Myocyte (in vitro differentiated cells): ENCODE results near the gene BSCL2. TPM values are rescaled to one million over a fixed set of nuclear protein-coding genes. Genes with fewer than 3 reads are reported as not detected.
"Not testable (repeated sequence)": the region's sequence is repeated elsewhere in the genome, so short reads cannot be mapped to it uniquely, and the experiment has no call there.

ENCODE experiments used
- DNase-seq: peaks from one replicate; pipeline ENCODE4 v3.0.0-alpha.2; 2012; ENCODE audit warnings: low read depth
- total RNA-seq: library from RNA; depleted of rRNA; stranded (reverse); fragments of >200 nt; gene quantifications from 2 replicates; pipeline ENCODE4 v1.2.3, GENCODE V29; 2014

BSCL2 gene
- total RNA-seq, 1 donor from 2014 or later, result 40.8 TPM

DNA sequence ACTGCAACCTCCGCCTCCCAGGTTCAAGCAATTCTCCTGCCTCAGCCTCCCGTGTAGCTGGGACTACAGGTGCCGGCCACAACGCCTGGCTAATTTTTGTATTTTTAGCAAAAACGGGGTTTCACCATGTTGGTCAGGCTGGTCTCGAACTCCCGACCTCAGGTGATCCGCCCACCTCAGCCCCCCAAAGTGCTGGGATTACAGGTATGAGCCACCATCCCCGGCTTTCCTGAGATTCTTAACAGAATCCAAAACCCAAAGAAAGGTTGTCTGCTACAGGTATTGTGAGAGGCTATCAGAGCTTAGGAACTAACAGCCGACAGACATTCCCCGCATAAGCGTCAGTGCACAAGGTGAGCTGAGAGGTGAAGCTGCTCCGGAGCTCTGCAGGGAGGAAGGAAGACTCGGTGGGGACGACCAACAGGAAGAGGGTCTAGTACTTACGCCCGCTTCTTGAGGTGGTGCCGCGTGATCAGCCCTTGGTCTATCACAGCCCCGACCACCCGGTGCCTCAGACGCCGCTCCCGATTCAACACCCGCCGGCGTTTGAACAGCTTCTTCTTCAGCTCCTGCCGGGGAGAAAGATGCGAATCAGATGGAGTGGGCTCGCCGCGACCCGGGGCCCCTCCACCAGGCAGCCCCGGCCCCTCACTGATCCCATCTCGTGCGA is 42.7 kb downstream of the BSCL2 start:
- DNase-seq, result no peak

DNA sequence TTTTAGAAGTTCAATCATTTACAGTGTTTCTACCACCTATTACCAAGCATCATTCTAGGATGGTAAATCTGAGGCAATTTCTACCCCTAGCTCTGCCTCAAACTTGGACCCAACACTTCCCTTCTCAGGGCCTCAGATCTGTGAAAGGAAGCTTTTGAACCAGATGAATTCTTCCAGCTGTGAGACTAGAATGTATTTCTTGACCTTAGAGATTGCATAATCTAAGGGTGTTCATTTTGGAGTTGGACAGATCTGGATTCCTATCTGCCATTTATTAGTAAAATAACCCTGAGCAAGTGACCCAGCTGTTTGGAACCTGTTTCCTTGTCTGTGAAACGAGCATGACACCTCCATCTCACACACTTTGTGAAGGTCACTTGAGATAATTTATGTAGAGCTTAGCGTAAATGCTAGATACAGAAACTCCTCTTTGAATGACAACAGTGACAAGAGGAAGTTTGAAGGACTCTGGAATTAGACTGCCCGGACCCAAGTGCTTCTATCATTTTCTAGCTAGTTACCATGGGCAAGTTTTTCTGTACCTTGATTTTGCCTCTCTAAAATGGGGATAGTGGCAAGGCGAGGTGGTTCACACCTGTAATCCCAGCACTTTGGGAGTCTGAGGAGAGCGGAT is 50.3 kb downstream of the BSCL2 start:
- DNase-seq, result no peak

DNA sequence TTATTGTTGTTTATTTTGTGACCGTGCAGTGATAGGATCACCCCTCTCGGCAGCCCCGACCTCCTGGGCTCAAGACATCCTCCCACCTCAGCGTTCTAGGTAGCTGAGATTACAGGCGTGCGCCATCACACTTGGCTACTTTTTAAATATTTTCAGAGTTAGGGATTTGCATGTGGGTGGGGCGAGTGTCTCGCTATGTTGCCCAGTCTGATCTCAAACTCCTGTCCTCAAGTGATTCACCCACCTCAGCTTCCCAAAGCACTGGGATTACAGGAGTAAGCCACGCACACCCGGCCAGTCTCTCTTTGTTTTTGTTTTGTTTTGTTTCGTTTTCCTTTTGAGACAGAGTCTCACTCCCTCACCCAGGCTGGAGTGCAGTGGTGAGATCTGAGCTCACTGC is 52.9 kb downstream of the BSCL2 start:
- no peak for DNase-seq

DNA sequence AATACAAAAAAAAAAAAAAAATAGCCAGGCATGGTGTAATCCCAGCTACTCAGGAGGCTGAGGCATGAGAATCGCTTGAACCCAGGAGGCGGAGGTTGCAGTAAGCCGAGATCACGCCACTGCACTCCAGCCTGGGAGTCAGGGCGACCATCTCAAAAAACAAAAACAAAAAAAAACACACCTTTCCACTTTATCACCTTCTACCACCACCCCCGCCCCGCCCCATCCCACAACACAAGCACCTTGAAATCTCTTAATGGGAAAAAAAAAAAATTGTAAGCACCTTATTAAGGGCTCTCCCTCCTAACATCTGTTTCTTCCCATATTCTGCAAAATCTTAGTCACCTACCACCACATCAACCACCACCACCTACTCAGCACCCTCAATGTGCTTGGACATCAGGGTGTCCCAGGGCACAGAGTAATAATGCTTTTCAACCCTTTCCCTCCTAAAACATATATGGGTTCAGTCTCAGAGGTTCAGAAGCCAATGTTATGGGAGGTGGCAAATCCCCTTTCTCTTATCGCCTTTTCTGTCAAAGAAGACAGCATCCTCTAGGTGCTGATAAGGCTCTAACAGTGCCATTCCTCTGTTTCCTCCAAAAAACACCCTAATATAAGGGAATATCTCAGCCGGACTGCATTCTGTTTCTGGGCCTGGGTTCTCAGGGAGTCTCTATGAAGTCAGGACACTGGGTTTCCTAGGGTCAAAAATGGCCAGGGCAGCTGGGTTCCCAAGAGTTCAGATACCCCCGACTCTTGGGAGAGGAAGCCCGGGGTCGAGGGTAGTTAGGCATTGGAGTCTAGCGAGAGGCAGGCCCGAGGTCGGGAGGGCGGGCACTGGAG is 54.8 kb downstream of the BSCL2 start:
- DNase-seq, result no peak

DNA sequence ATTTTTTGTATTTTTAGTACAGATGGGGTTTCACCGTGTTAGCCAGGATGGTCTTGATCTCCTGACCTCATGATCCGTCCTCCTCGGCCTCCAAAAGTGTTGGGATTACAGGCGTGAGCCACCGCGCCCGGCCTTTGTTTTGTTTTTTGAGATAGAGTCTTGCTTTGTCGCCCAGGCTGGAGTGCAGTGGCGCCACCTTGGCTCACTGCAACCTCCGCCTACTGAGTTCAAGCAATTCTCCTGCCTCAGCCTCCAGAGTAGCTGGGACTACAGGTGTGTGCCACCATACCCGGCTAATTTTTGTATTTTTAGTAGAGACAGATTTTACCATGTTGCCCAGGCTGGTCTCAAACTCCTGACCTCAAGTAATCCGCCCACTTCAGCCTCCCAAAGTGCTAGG is 56.9 kb downstream of the BSCL2 start:
- not testable (repeated sequence) for DNase-seq

DNA sequence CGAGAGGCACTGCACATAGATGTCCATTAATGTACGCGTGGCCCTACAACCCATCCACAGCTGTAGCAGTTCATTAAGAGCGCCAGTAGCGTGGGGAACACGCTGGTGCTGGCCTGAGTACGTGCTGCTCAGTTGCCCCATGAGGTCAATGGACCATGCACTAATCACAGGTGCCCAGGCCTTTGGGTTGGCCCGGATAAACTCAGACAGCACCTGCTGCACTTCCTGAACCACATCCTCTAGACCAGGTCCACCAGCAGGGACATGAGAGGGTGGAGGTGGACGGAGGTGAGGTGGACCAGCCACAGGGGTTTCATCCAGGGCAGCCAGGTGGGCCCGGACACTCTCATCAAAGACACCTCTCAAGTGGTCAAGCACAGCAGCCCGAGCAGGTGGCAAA is 57.7 kb downstream of the BSCL2 start:
- DNase-seq, result no peak

DNA sequence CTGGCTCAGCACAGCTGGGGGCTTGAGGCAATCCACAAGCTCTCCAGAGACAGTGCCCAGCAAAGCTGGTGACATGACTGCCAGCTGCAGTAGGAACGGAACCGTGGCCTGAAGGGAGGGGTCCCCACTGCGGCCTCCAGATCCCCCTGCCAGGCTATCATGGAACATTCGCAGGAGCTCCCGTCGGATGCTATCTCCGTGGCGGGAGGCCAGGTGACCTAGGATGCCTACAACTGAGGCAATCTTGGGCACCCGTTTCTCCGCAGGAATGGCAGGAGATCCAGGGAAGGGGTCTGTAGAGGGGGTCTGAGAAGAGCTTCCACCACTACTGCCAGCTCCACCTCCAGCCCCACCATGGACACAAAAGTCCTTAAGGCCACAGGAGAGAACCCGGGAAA is 58.3 kb downstream of the BSCL2 start:
- no peak for DNase-seq

DNA sequence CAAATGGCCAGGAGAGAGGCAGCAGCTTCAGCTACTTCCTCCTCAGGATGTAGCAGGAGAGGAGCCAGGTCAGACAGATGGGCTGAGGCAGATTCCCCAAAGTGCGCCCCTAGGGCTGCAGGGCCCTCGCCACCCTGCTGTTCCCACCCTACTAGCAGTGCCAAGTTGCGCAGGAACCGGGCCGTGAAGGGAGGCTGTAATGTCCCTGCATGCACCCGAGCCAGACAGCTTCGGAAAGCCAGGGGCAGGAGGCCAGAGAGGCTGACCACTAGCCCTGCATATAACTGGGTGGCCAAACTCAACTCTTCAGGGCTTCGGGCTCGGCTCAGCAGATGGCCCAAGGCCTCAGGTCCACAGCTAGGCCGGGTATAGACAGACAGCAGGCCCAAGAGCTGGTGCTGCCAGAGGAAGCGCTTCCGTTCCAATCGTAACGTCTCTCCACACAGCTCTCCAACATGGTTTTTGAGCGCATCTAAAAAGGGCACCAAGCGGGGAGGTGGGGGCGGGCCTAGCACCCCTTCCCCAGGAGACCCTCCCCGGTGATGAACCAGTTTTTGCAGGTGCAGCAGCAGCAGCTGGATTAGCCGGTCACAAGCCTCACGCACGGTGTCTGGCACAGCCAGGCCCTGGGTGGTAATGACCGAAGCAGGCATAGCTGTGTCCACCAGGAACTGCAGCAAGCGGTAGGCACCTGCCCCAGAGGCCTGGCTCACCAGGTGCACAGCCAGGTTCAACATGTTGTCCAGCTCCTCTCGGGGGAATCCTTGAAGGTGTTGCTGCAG is 58.8 kb downstream of the BSCL2 start:
- DNase-seq, result no peak

DNA sequence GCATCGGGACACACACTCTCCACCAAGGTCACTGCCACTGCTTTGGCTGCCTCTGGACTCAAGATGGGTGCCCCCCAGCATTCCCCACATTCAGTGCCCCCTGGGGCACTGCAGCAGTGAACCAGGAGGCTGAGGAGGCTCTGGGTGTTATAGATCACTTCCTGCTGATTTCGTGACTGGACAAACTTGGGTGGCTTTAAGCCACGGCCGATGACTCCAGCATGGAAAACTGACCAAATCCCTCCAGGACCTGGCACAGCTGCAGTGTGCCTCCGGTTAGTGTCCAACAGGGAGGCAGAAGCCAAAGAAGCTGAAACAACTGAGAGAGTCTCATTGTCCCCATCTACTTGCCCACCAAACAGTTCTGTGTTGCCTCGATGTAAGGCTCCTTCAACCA is 59.6 kb downstream of the BSCL2 start:
- DNase-seq, result no peak

DNA sequence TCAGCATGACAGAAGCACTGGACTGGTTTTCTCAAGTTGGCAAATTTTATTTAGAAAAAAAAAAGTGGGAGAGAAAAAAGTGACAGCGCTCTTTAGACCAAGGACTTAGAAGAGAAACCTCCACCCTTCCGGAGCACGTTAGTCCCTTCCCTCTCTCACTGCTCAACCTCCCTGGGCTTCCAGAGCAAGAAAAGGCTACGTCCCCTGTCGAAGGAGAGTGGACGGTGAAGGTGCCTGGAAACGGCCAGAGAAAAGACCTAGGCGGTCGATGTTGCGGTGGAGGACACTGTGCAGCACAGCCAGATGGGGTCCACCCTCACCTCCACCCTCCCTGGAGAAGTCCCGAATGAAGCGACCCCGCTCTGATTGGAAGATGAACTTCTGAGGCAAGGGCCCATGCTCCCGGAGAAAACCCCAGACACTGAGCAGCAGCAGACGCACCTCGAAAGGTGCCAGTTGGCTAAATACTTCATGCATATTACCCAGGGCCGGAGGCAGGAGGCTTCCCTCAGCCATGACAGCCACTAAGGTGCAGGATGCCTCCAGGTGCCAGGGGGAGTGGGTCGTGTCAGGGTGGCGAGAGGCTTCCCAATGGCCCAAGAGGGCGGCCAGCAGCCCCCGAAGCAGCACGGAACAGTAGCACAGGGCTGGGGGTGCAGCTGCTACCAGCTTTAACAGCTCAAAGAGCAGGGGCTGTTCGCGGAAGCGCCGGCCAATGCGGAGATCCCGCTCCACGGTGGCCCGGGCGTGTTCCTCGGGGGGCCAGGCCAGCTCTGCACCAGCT is 60.2 kb downstream of the BSCL2 start:
- DNase-seq, result no peak

DNA sequence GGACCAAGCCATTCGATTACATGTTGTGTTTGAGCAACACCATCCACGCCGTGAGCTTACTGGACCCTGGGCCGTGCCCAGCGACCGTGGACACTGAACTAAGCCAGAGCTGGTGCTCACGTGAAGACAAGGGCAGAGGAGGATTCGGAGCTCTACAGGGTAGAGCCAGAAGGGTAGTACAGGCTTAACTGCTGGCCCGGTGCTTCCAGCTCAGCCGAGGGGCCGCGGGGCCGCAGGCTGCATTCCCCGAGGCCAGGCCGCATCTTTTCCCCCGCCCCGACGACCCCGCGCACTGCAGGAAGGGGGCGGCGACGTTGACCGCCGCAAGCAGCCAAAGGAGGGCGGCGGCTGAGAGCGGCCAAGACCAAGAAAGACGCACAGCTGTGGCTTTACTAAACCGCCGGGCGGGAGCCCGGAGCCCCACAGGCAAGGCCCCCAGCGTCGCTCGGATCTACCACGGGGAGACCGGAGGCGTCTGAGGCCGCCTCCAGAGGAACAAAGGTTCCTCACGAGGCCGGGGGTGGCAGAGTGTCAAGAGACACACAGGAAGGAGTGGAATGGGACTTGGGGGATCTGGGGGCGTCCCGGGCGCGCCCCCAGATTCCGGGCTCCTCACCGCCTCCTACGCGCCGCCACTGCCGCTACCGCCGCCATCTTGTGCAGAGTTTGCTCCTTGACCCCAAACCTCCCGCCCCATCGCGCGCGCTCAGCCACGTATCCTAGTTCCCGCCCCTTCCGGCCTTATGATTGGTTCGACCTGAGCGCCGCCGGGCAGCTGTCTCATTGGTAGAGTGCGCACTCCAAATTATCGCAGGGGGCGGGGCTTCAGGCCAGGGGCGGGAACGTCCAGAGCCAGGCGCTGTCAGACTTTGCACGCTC is 61.0 kb downstream of the BSCL2 start, which contains the start of gene GANAB:
TSS of gene GANAB (minus strand) at position 668 of the 879 bp plus-strand sequence. CDS start at position 654, 14 bp downstream.
- peak; percentile 99 for DNase-seq

DNA sequence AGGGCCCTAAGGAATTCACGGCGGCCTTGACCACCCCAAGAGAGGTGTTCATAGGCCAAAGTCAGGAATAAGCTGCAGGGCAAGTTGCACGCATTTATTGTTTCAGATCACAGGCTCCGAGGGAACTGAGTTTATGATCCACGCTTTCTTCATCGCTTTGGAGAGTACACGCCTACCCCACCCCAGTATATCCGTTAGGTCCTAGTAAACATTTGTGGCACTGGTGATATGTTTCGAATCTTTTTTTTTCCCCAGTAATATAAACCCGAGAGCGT is 61.6 kb downstream of the BSCL2 start:
- DNase-seq, result no peak

DNA sequence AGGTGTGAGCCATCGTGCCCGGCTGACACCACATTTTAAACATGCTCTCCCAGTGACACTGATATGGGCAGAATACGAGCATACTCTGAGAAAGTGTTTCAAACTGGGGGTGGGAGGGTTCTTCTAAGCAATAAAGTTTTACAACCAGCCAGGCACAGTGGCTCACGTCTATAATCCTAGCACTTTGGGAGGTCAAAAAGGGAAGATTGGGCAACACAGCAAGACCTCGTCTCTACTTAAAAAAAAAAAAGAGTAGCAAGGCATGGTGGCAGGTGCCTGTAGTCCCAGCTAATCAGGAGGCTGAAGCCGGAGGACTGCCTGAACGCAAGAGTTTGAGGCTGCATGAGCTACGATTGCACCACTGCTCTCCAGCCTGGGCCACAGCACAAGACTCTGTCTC is 63.0 kb downstream of the BSCL2 start:
- no peak for DNase-seq

Other genes starting within 250 kb of the BSCL2 start
- 141 and 144 TPM in 2 replicates for gene AHNAK, start 160.6 kb downstream of the BSCL2 start, total RNA-seq
- 1,484 and 1,704 TPM in 2 replicates for gene EEF1G, start 133.5 kb downstream of the BSCL2 start, total RNA-seq
- gene TUT1, start 115.9 kb downstream of the BSCL2 start, total RNA-seq, result 7.5 and 8.1 TPM in 2 replicates
- gene MTA2, start 105.6 kb downstream of the BSCL2 start, total RNA-seq, result 66.9 and 72.4 TPM in 2 replicates
- gene EML3, start 94.6 kb downstream of the BSCL2 start, total RNA-seq, result 11.3 and 17.6 TPM in 2 replicates
- gene ROM1, start 94.2 kb downstream of the BSCL2 start, total RNA-seq, result 1.5 and 2.8 TPM in 2 replicates
- gene B3GAT3, start 85.4 kb downstream of the BSCL2 start, total RNA-seq, result 52.6 and 59.8 TPM in 2 replicates
- gene GANAB, start 60.8 kb downstream of the BSCL2 start, total RNA-seq, result 168 and 174 TPM in 2 replicates
- 20.6 and 22.4 TPM in 2 replicates for gene INTS5, start 54.1 kb downstream of the BSCL2 start, total RNA-seq
- gene C11orf98, start 42.2 kb downstream of the BSCL2 start, total RNA-seq, result 32.2 and 40.7 TPM in 2 replicates
- 3.2 and 12.4 TPM in 2 replicates for gene CSKMT, start 42.1 kb downstream of the BSCL2 start, total RNA-seq
- gene UQCC3, start 35.8 kb downstream of the BSCL2 start, total RNA-seq, result 5.7 and 6.3 TPM in 2 replicates
- 4.5 and 5.0 TPM in 2 replicates for gene LBHD1, start 35.2 kb downstream of the BSCL2 start, total RNA-seq
- 123 and 133 TPM in 2 replicates for gene UBXN1, start 28.4 kb downstream of the BSCL2 start, total RNA-seq
- gene LRRN4CL, start 17.9 kb downstream of the BSCL2 start, total RNA-seq, result 195 and 219 TPM in 2 replicates
- gene GNG3, start 252 bp upstream of the BSCL2 start, total RNA-seq, result not detected in 2 replicates
- 8.0 and 8.6 TPM in 2 replicates for gene HNRNPUL2, start 20.0 kb upstream of the BSCL2 start, total RNA-seq
- 19.7 and 30.9 TPM in 2 replicates for gene TTC9C, start 21.1 kb upstream of the BSCL2 start, total RNA-seq
- 6.6 TPM in 2 replicates for gene ZBTB3, start 46.7 kb upstream of the BSCL2 start, total RNA-seq
- 67.8 and 69.4 TPM in 2 replicates for gene POLR2G, start 54.2 kb upstream of the BSCL2 start, total RNA-seq
- 22.1 and 24.9 TPM in 2 replicates for gene TAF6L, start 64.0 kb upstream of the BSCL2 start, total RNA-seq
- gene TMEM179B, start 80.0 kb upstream of the BSCL2 start, total RNA-seq, result 30.9 and 52.2 TPM in 2 replicates
- gene TMEM223, start 84.6 kb upstream of the BSCL2 start, total RNA-seq, result 23.9 and 33.4 TPM in 2 replicates
- 44.0 and 48.5 TPM in 2 replicates for gene NXF1, start 98.0 kb upstream of the BSCL2 start, total RNA-seq
- gene STX5, start 124.6 kb upstream of the BSCL2 start, total RNA-seq, result 25.1 and 27.4 TPM in 2 replicates
- not detected in 2 replicates for gene TEX54, start 125.4 kb upstream of the BSCL2 start, total RNA-seq
- 37.9 and 48.1 TPM in 2 replicates for gene WDR74, start 132.2 kb upstream of the BSCL2 start, total RNA-seq
- gene SLC3A2, start 173.5 kb upstream of the BSCL2 start, total RNA-seq, result 141 and 195 TPM in 2 replicates
- not detected in 2 replicates for gene CHRM1, start 213.9 kb upstream of the BSCL2 start, total RNA-seq